GM21423 (cell line): Measurements from ENCODE around the gene EFR3B.
"Not testable (repeated sequence)": the region's sequence is repeated elsewhere in the genome, so short reads cannot be mapped to it uniquely, and the experiment has no call there.

Experiments used
- ATAC-seq: cut with Tn5 transposase; IDR thresholded peaks from one replicate; pipeline ENCODE4 v1.9.1; 2021; ENCODE audit warnings: mild to moderate bottlenecking, moderate library complexity; ENCODE audit not compliant: unreplicated experiment

EFR3B gene

GRCh38 chr2:25102352-25102751 lies 60.5 kb downstream of the EFR3B start:
- ATAC-seq, result not testable (repeated sequence)

GRCh38 chr2:25103287-25103871 lies 61.5 kb downstream of the EFR3B start:
- no peak for ATAC-seq

GRCh38 chr2:25104736-25105135 lies 62.9 kb downstream of the EFR3B start:
- no peak for ATAC-seq

- ATAC-seq, result no peak
Observed at GRCh38 chr2:25105336-25106085, 63.6 kb downstream of the EFR3B start.

GRCh38 chr2:25109822-25110221 lies 67.9 kb downstream of the EFR3B start:
- ATAC-seq, result no peak

GRCh38 chr2:25112113-25112512 lies 70.2 kb downstream of the EFR3B start:
- no peak for ATAC-seq

- no peak for ATAC-seq
Observed at GRCh38 chr2:25115249-25115883, 73.5 kb downstream of the EFR3B start.

- ATAC-seq, result no peak
Observed at GRCh38 chr2:25115902-25116301, 74.0 kb downstream of the EFR3B start.

- ATAC-seq, result no peak
Observed at GRCh38 chr2:25116956-25117355, 75.1 kb downstream of the EFR3B start.

- ATAC-seq, result no peak
Observed at GRCh38 chr2:25119263-25119662, 77.4 kb downstream of the EFR3B start.

- no peak for ATAC-seq
Observed at GRCh38 chr2:25122367-25122766, 80.5 kb downstream of the EFR3B start.

- ATAC-seq, result no peak
Observed at GRCh38 chr2:25123682-25124081, 81.8 kb downstream of the EFR3B start.

- no peak for ATAC-seq
Observed at GRCh38 chr2:25125189-25125588, 83.3 kb downstream of the EFR3B start.

- no peak for ATAC-seq
Observed at GRCh38 chr2:25125976-25126375, 84.1 kb downstream of the EFR3B start.

GRCh38 chr2:25127071-25127470 lies 85.2 kb downstream of the EFR3B start:
- not testable (repeated sequence) for ATAC-seq

GRCh38 chr2:25127646-25128045 lies 85.8 kb downstream of the EFR3B start:
- no peak for ATAC-seq

- ATAC-seq, result no peak
Observed at GRCh38 chr2:25129901-25130520, 88.1 kb downstream of the EFR3B start.

GRCh38 chr2:25131253-25131566 lies 89.3 kb downstream of the EFR3B start:
- no peak for ATAC-seq

- no peak for ATAC-seq
Observed at GRCh38 chr2:25131567-25132298, 89.9 kb downstream of the EFR3B start.

GRCh38 chr2:25132299-25132635 lies 90.4 kb downstream of the EFR3B start:
- ATAC-seq, result no peak

GRCh38 chr2:25132693-25133092 lies 90.8 kb downstream of the EFR3B start:
- ATAC-seq, result no peak
